IPS-18c (cell line): ENCODE measurements around the gene ZNF181.
A peak's percentile ranks its signal among the peaks of the same experiment; 100 is the strongest.

Experiments
- H3K4me3 ChIP-seq: 2 replicates; pipeline ENCODE4 v1.7.0; 2013; ENCODE audit warnings: low read depth, mild to moderate bottlenecking, low read length, moderate library complexity; ENCODE audit not compliant: insufficient read depth
- H3K9me3 ChIP-seq: one replicate; pipeline ENCODE4 v1.6.1; 2013; ENCODE audit warnings: mild to moderate bottlenecking, low read length, moderate library complexity; ENCODE audit not compliant: control insufficient read depth, insufficient read depth

ZNF181 gene

GRCh38 chr19:34733266-34733745, 737 bp upstream of the ZNF181 start:
- no peaks in the 10 kb centered on the region for H3K9me3 ChIP-seq
- H3K4me3 ChIP-seq: peak overlapping the region; percentile 99

GRCh38 chr19:34734537-34735103, 577 bp downstream of the ZNF181 start:
- peak overlapping the region; percentile 99 for H3K4me3 ChIP-seq
- no peaks in the 10 kb centered on the region for H3K9me3 ChIP-seq

- H3K9me3 ChIP-seq: no peaks in the 10 kb centered on the region
- no peak overlapping the region for H3K4me3 ChIP-seq
Measured at GRCh38 chr19:34744896-34745690, 11.1 kb downstream of the ZNF181 start.

- peaks cover 18% of the 10 kb centered on the region for H3K9me3 ChIP-seq
- no peak overlapping the region for H3K4me3 ChIP-seq
Measured at GRCh38 chr19:34757441-34757840, 23.4 kb downstream of the ZNF181 start.

DNA sequence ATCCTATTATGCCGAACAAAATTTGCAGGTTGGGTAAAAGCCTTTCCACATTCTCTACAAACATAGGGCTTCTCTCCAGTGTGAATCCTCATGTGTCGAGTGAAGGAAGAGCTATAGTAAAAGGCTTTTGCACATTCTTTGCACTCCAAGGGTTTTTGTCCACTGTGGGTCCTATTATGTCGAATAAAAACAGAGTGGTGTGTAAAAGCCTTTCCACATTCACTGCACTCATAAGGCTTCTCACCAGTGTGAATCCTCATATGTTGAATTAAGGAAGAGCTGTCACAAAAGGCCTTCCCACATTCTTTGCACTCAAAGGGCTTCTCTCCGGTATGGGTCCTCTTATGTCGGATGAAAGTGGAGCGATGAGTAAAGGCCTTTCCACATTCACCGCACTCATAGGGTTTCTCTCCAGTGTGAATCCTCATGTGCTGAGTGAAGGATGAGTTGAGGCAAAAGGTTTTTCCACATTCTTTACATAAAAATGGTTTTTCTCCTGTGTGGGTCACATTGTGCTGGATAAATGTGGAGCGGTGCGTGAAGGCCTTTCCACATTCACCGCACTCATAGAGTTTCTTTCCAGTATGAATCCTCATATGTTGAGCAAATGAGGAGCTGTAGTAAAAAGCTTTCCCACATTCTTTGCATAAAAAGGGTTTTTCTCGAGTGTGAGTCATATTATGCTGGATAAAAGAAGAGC, 25.3 kb downstream of the ZNF181 start:
- Histone ChIP-seq H3K9me3 (peaks cover 14% of the 10 kb centered on the region), H3K4me3 (no peak overlapping the region)

DNA sequence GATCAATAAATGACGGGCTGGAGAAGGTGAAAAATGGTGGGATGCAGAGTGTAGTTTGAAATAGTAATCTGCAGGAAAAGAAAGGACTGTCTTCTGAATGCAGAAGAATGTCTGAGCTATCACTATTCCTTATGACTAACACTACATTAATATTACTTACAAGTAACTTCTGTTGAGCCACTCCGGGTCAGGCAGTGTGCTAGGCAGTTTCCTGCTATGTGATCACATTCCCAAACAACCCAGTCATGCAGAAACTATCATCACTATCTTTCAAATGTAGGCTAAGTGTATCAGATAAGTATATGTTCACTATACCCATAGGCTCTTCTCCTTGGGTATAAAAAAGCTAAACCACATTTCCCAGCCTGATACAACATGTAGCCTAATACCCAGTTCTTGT, 32.3 kb downstream of the ZNF181 start:
- Histone ChIP-seq H3K4me3 (no peak overlapping the region), H3K9me3 (peaks cover 6% of the 10 kb centered on the region)

GRCh38 chr19:34767951-34768350, 33.9 kb downstream of the ZNF181 start:
- Histone ChIP-seq H3K4me3 (no peak overlapping the region), H3K9me3 (peaks cover 6% of the 10 kb centered on the region)

GRCh38 chr19:34772697-34773554, 38.9 kb downstream of the ZNF181 start, which contains the start of gene ZNF599:
TSS of gene ZNF599 (minus strand) at chr19:34773215. CDS start at chr19:34772841, 374 bp downstream.
- H3K9me3 ChIP-seq: no peaks in the 10 kb centered on the region
- peak within 1 kb of the TSS; percentile 89 for H3K4me3 ChIP-seq

GRCh38 chr19:34773555-34773864, 39.5 kb downstream of the ZNF181 start:
- H3K4me3 ChIP-seq: peak overlapping the region; percentile 9; the same call in 1 of the 2 replicates
- H3K9me3 ChIP-seq: no peaks in the 10 kb centered on the region

DNA sequence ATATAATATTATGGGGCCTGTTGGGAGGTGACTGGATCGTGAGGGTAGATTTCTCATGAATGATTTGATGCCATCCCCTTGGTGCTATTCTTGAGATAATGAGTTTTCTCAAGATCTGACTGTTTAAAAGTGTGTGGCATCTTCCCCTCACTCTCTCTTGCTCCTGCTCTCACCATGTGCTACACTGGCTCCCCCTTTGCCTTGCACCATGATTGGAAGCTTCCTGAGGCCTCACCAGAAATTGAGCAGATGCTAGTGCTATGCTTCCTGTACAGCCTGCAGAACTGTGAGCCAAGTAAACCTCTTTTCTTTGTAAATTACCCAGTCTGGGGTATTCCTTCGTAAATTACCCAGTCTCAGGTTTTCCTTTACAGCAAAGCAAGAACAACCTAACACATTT, 40.8 kb downstream of the ZNF181 start:
- no peak overlapping the region for H3K4me3 ChIP-seq
- no peaks in the 10 kb centered on the region for H3K9me3 ChIP-seq

DNA sequence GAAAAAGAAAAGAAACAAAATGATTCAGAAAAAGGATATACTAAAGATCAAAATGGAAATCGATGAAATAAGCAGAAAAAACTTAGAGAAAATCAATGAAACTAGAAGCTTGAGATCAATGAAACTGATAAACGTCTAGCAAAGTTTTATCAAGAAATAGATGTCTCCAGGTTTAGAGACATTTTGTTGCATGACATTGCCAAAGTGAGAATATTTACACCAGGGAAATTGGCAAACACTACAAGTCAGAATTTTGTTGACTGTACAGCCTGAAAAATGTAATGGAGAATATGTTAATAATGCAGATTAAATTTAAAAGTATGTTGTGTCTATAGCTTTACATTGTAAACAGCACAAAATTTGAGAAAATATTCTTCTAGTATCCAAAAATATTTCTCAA, 44.3 kb downstream of the ZNF181 start:
- no peaks in the 10 kb centered on the region for H3K9me3 ChIP-seq
- no peak overlapping the region for H3K4me3 ChIP-seq

- no peak overlapping the region for H3K4me3 ChIP-seq
- no peaks in the 10 kb centered on the region for H3K9me3 ChIP-seq
Measured at GRCh38 chr19:34779652-34780051, 45.6 kb downstream of the ZNF181 start.

GRCh38 chr19:34786236-34786635, 52.2 kb downstream of the ZNF181 start:
- H3K4me3 ChIP-seq: no peak overlapping the region
- H3K9me3 ChIP-seq: no peaks in the 10 kb centered on the region

DNA sequence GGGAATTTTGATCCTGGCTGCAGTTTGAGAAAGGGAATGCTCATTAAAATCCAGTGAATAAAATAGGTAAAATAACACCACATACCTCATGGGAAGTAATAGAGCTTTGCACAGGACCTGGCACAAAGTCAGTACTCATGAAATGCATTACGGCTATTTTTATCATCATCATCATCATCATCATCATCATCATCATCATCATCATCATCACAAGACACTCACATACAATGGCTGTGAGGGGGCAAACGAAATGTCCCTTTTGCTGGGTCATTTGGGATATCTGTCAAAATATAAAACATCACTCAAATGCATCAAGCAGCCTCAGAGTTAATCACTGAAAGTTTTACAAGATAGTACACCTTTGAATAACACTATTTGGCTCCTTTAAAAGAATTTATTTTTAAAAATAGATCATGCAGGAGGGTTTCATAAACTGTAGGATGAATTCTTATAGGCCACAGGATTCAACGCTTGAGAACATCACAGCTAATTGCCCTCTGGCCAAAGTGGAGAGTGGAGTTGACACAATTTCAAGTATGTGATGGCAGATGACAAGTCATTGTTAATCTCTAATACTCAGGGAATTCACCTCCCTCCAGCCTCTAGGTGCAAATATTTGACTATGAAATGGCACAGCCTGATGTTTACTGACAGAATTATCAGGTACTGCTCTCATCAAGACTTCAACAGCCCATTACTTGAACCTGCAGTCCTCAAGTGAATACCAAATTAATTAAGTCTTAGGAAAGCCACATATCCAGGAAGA, 53.2 kb downstream of the ZNF181 start:
- Histone ChIP-seq H3K4me3 (no peak overlapping the region), H3K9me3 (peaks cover 2% of the 10 kb centered on the region)

- H3K9me3 ChIP-seq: peaks cover 4% of the 10 kb centered on the region
- no peak overlapping the region for H3K4me3 ChIP-seq
Measured at GRCh38 chr19:34788074-34788473, 54.0 kb downstream of the ZNF181 start.

GRCh38 chr19:34793565-34793964, 59.5 kb downstream of the ZNF181 start:
- no peak overlapping the region for H3K4me3 ChIP-seq
- peaks cover 7% of the 10 kb centered on the region for H3K9me3 ChIP-seq
